Body of pancreas (tissue), 4 donors: Measurements from ENCODE around the gene ABCA13.

Source experiments
- POLR2A ChIP-seq, 3 donors: fragments of 450-650 bp; IDR thresholded peaks; one replicate each; pipeline ENCODE4 v1.6.1; 2016; ENCODE audit warnings: antibody characterized with exemption in 3 of 3, mild to moderate bottlenecking in 2 of 3
- TF ChIP-seq, protein P1 (sequence below), 7 experiments: fragments of 450-650 bp in 4 of 7; fragments of 200-600 bp in 3 of 7; sonication (generic) in 3 of 7; IDR thresholded peaks; one replicate each; pipeline ENCODE4 v1.5.1; 2016 to 2019; ENCODE audit warnings: antibody characterized with exemption in 7 of 7

DNA sequence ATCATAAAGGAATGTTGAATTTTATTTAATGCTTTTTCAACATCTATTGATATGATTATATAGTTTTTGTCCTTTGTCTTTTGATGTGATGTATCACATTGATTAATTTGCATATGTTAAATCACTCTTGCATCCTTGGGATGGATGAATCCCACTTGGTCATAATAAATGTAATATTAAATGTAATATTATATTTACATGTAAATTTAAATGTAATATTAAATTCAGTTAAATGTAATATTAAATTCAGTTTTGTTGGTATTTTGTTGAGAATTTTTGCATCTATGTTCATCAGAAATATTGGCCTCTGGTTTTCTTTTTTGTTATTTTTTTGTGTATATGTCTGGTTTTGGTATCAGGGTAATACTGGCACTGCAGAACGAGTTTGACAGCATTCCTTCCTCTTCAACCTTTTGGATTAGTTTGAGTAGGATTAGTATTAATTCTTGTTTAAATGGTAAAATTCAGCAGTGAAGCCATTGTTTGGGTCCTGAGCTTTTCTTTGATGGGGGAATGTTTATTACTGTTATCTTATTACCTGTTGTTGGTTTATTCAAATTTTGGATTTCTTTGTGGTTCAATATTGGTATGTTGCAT lies 37.8 kb downstream of the ABCA13 start:
- TF ChIP-seq, protein P1, sequence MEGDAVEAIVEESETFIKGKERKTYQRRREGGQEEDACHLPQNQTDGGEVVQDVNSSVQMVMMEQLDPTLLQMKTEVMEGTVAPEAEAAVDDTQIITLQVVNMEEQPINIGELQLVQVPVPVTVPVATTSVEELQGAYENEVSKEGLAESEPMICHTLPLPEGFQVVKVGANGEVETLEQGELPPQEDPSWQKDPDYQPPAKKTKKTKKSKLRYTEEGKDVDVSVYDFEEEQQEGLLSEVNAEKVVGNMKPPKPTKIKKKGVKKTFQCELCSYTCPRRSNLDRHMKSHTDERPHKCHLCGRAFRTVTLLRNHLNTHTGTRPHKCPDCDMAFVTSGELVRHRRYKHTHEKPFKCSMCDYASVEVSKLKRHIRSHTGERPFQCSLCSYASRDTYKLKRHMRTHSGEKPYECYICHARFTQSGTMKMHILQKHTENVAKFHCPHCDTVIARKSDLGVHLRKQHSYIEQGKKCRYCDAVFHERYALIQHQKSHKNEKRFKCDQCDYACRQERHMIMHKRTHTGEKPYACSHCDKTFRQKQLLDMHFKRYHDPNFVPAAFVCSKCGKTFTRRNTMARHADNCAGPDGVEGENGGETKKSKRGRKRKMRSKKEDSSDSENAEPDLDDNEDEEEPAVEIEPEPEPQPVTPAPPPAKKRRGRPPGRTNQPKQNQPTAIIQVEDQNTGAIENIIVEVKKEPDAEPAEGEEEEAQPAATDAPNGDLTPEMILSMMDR (IDR thresholded peaks at IDR 0.05): no peak
- no peak for TF ChIP-seq POLR2A (IDR thresholded peaks at IDR 0.05)
